K562 (cell line): ENCODE data around the gene TRAPPC4. TPM values are rescaled to one million over a fixed set of nuclear protein-coding genes. Genes with fewer than 3 reads are reported as not detected.

ENCODE experiments used
- ATAC-seq: fragments of 200-7000 bp; cut with Tn5 transposase; 3 replicates; pipeline ENCODE4 v1.9.1; 2020; ENCODE audit warnings: moderate library complexity
- BruUV-seq: library from RNA; stranded (reverse); fragments of 400-500 nt; replicated peaks from 2 replicates; lab custom pipeline; 2021; lab: Mats Ljungman, UMichigan
- CTCF ChIA-PET: fragments of 300-600 bp; formaldehyde crosslinking; extraction: SDS; loops from one replicate; lab custom pipeline; 2021; ENCODE audit warnings: low intra/inter-chr PET ratio; lab: Yijun Ruan, JAX
- POLR2A ChIA-PET: fragments of 300-600, 350-650 bp; sonication (Branson Sonifier 250); formaldehyde crosslinking; extraction: SDS; loops from one replicate; lab custom pipeline; 2021; ENCODE audit warnings: antibody characterized with exemption, inconsistent platforms; lab: Yijun Ruan, JAX
- DNase-seq, 4 experiments: peaks; one replicate each; pipeline versions ENCODE4 v3.0.0 to v3.0.0-alpha.2; 2011 to 2018; ENCODE audit warnings: low spot score in 3 of 4, mixed read lengths in 3 of 4; ENCODE audit errors: extremely low read depth in 1 of 4
- FAIRE-seq: peaks from 2 replicates; lab custom pipeline; 2011; peaks lifted over from hg19 to GRCh38; lab: Jason Lieb, UNC
- H2AFZ ChIP-seq: 2 replicates; pipeline ENCODE4 v1.6.0; 2011; ENCODE audit warnings: low read depth, low read length, control low read depth, inconsistent platforms
- H3K27ac ChIP-seq: fragments of 200-600 bp; 3 replicates; pipeline ENCODE4 v1.8.0; 2011; ENCODE audit warnings: low read depth, mild to moderate bottlenecking, control low read depth, inconsistent platforms, low read length, moderate library complexity, mixed read lengths; ENCODE audit errors: extremely low read depth
- H3K27me3 ChIP-seq, 2 experiments: fragments of 300-600 bp in 1 of 2; 2 replicates in 1 of 2; 3 replicates in 1 of 2; pipeline versions ENCODE4 v1.6.0 to v1.8.0; 2011; ENCODE audit warnings: inconsistent platforms in 2 of 2, low read length in 2 of 2, mild to moderate bottlenecking in 1 of 2, mixed read lengths in 1 of 2, moderate library complexity in 1 of 2; ENCODE audit not compliant: control insufficient read depth in 2 of 2, insufficient read depth in 2 of 2
- H3K36me3 ChIP-seq: fragments of 300-600 bp; 3 replicates; pipeline ENCODE4 v1.8.0; 2011; ENCODE audit warnings: mild to moderate bottlenecking, low read length, inconsistent platforms; ENCODE audit not compliant: control insufficient read depth, insufficient read depth
- H3K4me1 ChIP-seq, 2 experiments: fragments of 200-600 bp in 1 of 2; replicated peaks in 1 of 2; 2 replicates in 1 of 2; 3 replicates in 1 of 2; pipeline versions ENCODE4 v1.5.1 to v1.8.0; 2011; ENCODE audit warnings: inconsistent platforms in 2 of 2, low read length in 2 of 2, mild to moderate bottlenecking in 1 of 2, mixed read lengths in 1 of 2, moderate library complexity in 1 of 2; ENCODE audit not compliant: control insufficient read depth in 2 of 2, insufficient read depth in 2 of 2
- H3K4me2 ChIP-seq: 2 replicates; pipeline ENCODE4 v1.6.1; 2011; ENCODE audit warnings: low read length, control low read depth, inconsistent platforms, mixed read lengths; ENCODE audit not compliant: insufficient read depth
- H3K4me3 ChIP-seq: fragments of 200-600 bp; sonication (generic), shearing (Covaris generic); 2 replicates; pipeline ENCODE4 v1.5.1; 2016; ENCODE audit warnings: control low read depth, inconsistent platforms
- H3K79me2 ChIP-seq: fragments of 200-600 bp; 3 replicates; pipeline ENCODE4 v1.8.0; 2011; ENCODE audit warnings: low read length, inconsistent platforms; ENCODE audit not compliant: control insufficient read depth, insufficient read depth
- H3K9ac ChIP-seq, 2 experiments: 2 replicates each; pipeline versions ENCODE4 v1.6.0 to v1.6.1; 2011; ENCODE audit warnings: low read depth in 2 of 2, low read length in 2 of 2, control low read depth in 1 of 2, inconsistent platforms in 1 of 2, mild to moderate bottlenecking in 1 of 2, mixed read lengths in 1 of 2; ENCODE audit not compliant: insufficient read depth in 1 of 2
- H3K9me1 ChIP-seq: one replicate; pipeline ENCODE4 v1.6.0; 2011; ENCODE audit warnings: inconsistent platforms, mild to moderate bottlenecking, low read length, moderate library complexity; ENCODE audit not compliant: control insufficient read depth, insufficient read depth
- H3K9me3 ChIP-seq: replicated peaks from 2 replicates; pipeline ENCODE4 v1.5.1; 2011; ENCODE audit warnings: low read depth, low read length, inconsistent platforms; ENCODE audit not compliant: control insufficient read depth, insufficient read depth
- H4K20me1 ChIP-seq: replicated peaks from 2 replicates; pipeline ENCODE4 v1.6.1; 2011; ENCODE audit warnings: low read length, inconsistent platforms, mixed read lengths; ENCODE audit not compliant: control insufficient read depth, insufficient read depth
- ATF7 ChIP-seq: fragments of 450-650 bp; IDR thresholded peaks from 2 replicates; pipeline ENCODE4 v1.7.1; 2014; ENCODE audit warnings: mild to moderate bottlenecking, moderate library complexity
- CHCHD3 ChIP-seq: fragments of 250-450 bp; sonication (Bioruptor Pico); IDR thresholded peaks from 2 replicates; pipeline ENCODE4 v2.1.2; 2022; ENCODE audit warnings: mild to moderate bottlenecking
- RBFOX2 ChIP-seq: fragments of 200-400 bp; formaldehyde crosslinking; IDR thresholded peaks from 2 replicates; pipeline ENCODE4 v1.6.1; 2017; ENCODE audit warnings: low read depth, mild to moderate bottlenecking, low read length, moderate library complexity
- SREBF2 ChIP-seq: sonication (generic); formaldehyde crosslinking; IDR thresholded peaks from 2 replicates; pipeline ENCODE4 v1.4.0; 2020; ENCODE audit warnings: mild to moderate bottlenecking, missing genetic modification reagents
- ZFX ChIP-seq: sonication (generic); formaldehyde crosslinking; IDR thresholded peaks from 2 replicates; pipeline ENCODE4 v1.8.0; 2022; ENCODE audit warnings: mild to moderate bottlenecking, missing genetic modification reagents, moderate library complexity
- WGBS: fragments of 100-300 bp; shearing (Covaris generic); methylation state at CpG from one replicate; pipeline ENCODE4 v1.1.6; 2016; ENCODE audit warnings: low coverage, mixed read lengths; ENCODE audit not compliant: insufficient coverage; ENCODE audit errors: missing lambda C conversion rate; 5-methylcytosine and 5-hydroxymethylcytosine counted together
- in situ Hi-C: fragments of 300-500 bp; cut with MboI; formaldehyde crosslinking; loops from 4 replicates; pipeline ENCODE4 v1.15.0; 2018; ENCODE audit warnings: inconsistent platforms, mixed read lengths
- intact Hi-C: fragments of 100-400 bp; cut with micrococcal nuclease; formaldehyde crosslinking; loops from 2 replicates; pipeline ENCODE4 v1.14.2; 2022
- polyA plus RNA-seq, 8 experiments: library from polyadenylated mRNA; depleted of rRNA in 4 of 8; stranded (reverse) in 5 of 8; unstranded in 3 of 8; fragments of >200 nt; fragmentation: Nextera tagmentation in 2 of 8; fragmentation: Illumina TruSeq in 1 of 8; extraction: Ambion mirVana in 2 of 8; extraction: Trizol in 1 of 8; gene quantifications; 2 replicates each; pipeline versions ENCODE4 v1.2.1 to v1.2.3, GENCODE V29; 2011 to 2014; ENCODE audit warnings: inconsistent platforms in 1 of 8, missing spikeins in 1 of 8
- total RNA-seq, 7 experiments: library from RNA; depleted of rRNA in 6 of 7; stranded (reverse); fragments of >200 nt in 6 of 7; fragmentation: Illumina TruSeq in 2 of 7; extraction: Trizol in 2 of 7; gene quantifications; 2 replicates each; pipeline versions ENCODE4 v1.2.1 to v1.2.3, GENCODE V29; 2011 to 2021; ENCODE audit warnings: low replicate concordance in 1 of 7
- TF ChIP-seq, protein P1 (sequence below): sonication (generic); IDR thresholded peaks from 2 replicates; pipeline ENCODE4 v1.6.1; 2016

Gene TRAPPC4
- total and polyA plus RNA-seq, 9 of the 15 experiments (the other 6 are each of a cell fraction or from before 2014, with no cell fraction given): 121 to 524 (median 142) TPM

DNA sequence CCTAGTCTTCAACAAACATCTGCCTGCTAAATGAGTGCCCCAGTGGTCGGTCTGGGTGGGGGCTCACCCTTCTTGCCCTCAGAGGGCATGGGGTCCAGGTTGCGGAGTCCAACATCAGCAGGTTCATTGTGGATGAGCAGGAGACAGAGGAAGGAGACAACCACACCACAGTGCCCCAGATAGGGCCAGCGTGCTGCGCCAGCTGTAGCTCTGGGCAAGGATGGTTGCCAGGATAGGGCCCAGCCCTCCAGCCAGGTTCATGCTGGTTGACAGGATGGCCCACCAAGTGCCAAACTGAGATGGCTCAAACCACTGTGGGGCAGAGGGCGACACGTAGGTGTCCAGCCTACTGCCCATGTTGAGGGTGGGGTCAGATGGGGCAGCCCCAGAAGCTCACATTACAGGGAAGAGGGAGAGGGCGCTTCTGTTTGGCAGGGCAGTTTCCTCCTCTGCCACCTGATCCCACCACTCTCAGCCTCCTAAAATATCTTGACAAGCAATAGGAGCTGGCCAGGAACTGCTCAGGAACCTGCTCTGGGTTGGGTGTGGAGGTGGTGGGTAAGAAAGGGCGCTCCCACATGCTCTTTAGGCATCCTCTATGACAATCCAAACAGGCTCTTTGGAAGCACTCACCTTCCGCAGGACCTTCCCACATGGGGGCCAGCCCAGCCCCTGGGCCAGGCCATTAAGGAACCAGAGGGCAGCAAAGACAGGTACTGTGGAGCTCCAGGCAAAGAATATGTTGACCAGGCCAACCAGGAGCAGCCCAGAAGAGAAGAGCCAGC, 9.2 kb downstream of the TRAPPC4 start:
- Histone ChIP-seq H3K27ac (no peak overlapping the region; the same call in 2 of the 3 replicates), H2AFZ (no peak overlapping the region), H3K4me1 (peaks cover 54 to 57% of the 10 kb centered on the region in 2 experiments), H3K4me3 (no peak overlapping the region), H3K9me3 (no peaks in the 10 kb centered on the region), H3K36me3 (peaks cover 64% of the 10 kb centered on the region), H3K4me2 (no peak overlapping the region), H4K20me1 (peaks cover 22% of the 10 kb centered on the region), H3K79me2 (peaks cover 51% of the 10 kb centered on the region), H3K27me3 (no peaks in the 10 kb centered on the region), H3K9me1 (no peaks in the 10 kb centered on the region), H3K9ac (peak overlapping the region in 1 of 2 experiments; percentile 79; a peak in 2 of 4 replicates)
- no peak for FAIRE-seq
- intact Hi-C loops (no loop called here), in situ Hi-C loops (no loop called here)
- POLR2A ChIA-PET: interaction anchor here (0.6 to 5.2 kb wide), 5 partner anchors 9 to 365 kb away, joined by 3 to 33 read pairs (median 4); partner anchors contain the start of gene TRAPPC4
- no peak for ATAC-seq
- TF ChIP-seq ATF7 (no peak), SREBF2 (no peak), ZFX (CRISPR knock-in tag) (0 out of 2 replicates have a peak, but pooled peaks have one; percentile 14), RBFOX2 (peak; percentile 16; the same call in 1 of the 2 replicates), CHCHD3 (CRISPR knock-in tag) (no peak)
- TF ChIP-seq, protein P1, sequence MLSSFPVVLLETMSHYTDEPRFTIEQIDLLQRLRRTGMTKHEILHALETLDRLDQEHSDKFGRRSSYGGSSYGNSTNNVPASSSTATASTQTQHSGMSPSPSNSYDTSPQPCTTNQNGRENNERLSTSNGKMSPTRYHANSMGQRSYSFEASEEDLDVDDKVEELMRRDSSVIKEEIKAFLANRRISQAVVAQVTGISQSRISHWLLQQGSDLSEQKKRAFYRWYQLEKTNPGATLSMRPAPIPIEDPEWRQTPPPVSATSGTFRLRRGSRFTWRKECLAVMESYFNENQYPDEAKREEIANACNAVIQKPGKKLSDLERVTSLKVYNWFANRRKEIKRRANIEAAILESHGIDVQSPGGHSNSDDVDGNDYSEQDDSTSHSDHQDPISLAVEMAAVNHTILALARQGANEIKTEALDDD: no peak
- BruUV-seq: no TSS peak
- WGBS: 98% methylated on average over 7 of the region's 9 CpGs
- no peak for DNase-seq
- CTCF ChIA-PET: no interaction called here
